ENCODE measurements around the gene ALPK1.
"Not testable (repeated sequence)": the region's sequence is repeated elsewhere in the genome, so short reads cannot be mapped to it uniquely, and the experiment has no call there.

ALPK1 gene

GRCh38 chr4:112381996-112382692, 85.0 kb downstream of the ALPK1 start:
- DNase-seq, result no peak

GRCh38 chr4:112386071-112386470, 88.9 kb downstream of the ALPK1 start:
- DNase-seq, result no peak

GRCh38 chr4:112402098-112402497, 104.9 kb downstream of the ALPK1 start:
- no peak for DNase-seq

- no peak for DNase-seq
These were observed 106.2 kb downstream of the ALPK1 start for GRCh38 chr4:112403101-112403945.

- DNase-seq, result no peak
These were observed 113.2 kb downstream of the ALPK1 start for GRCh38 chr4:112410364-112410763.

GRCh38 chr4:112410804-112411203, 113.6 kb downstream of the ALPK1 start:
- DNase-seq, result no peak

- DNase-seq, result no peak
These were observed 114.8 kb downstream of the ALPK1 start for GRCh38 chr4:112411781-112412550.

GRCh38 chr4:112416464-112416863, 119.3 kb downstream of the ALPK1 start:
- DNase-seq, result no peak

GRCh38 chr4:112418092-112418491, 120.9 kb downstream of the ALPK1 start:
- no peak for DNase-seq

- no peak for DNase-seq
These were observed 124.7 kb downstream of the ALPK1 start for GRCh38 chr4:112421911-112422310.

GRCh38 chr4:112422644-112423043, 125.5 kb downstream of the ALPK1 start:
- DNase-seq, result no peak

GRCh38 chr4:112423591-112423990, 126.4 kb downstream of the ALPK1 start:
- DNase-seq, result no peak

GRCh38 chr4:112425823-112426222, 128.7 kb downstream of the ALPK1 start:
- no peak for DNase-seq

GRCh38 chr4:112426416-112426815, 129.2 kb downstream of the ALPK1 start:
- DNase-seq, result no peak

- no peak for DNase-seq
These were observed 134.0 kb downstream of the ALPK1 start for GRCh38 chr4:112431158-112431557.

GRCh38 chr4:112436987-112437386, 139.8 kb downstream of the ALPK1 start:
- DNase-seq, result no peak

GRCh38 chr4:112442226-112442625, 145.1 kb downstream of the ALPK1 start:
- not testable (repeated sequence) for DNase-seq

- DNase-seq, result no peak
These were observed 151.3 kb downstream of the ALPK1 start for GRCh38 chr4:112448306-112449132.

- no peak for DNase-seq
These were observed 152.5 kb downstream of the ALPK1 start for GRCh38 chr4:112449708-112450107.

- no peak for DNase-seq
These were observed 153.9 kb downstream of the ALPK1 start for GRCh38 chr4:112451104-112451503.

- no peak for DNase-seq
These were observed 154.7 kb downstream of the ALPK1 start for GRCh38 chr4:112451831-112452230.

GRCh38 chr4:112453321-112453720, 156.2 kb downstream of the ALPK1 start:
- DNase-seq, result no peak

GRCh38 chr4:112472318-112472717, 175.1 kb downstream of the ALPK1 start:
- no peak for DNase-seq
